Activated T-helper 1 cell treated with anti-CD3 and anti-CD28 coated beads, Interleukin-12 subunit alpha, Interleukin-12 subunit beta, Interleukin-2, Interleukin-4 antibody, amounts not matched to agents 30 ng/mL and 10 ng/mL and 1 ng/mL, durations not matched to agents 14 hours and 24 hours and 36 hours (primary cell): ENCODE measurements around the gene CCDC102A. TPM values are rescaled to one million over a fixed set of nuclear protein-coding genes. Genes with fewer than 3 reads are reported as not detected.
A peak's percentile ranks its signal among the peaks of the same experiment; 100 is the strongest.
"Not testable (repeated sequence)": the region's sequence is repeated elsewhere in the genome, so short reads cannot be mapped to it uniquely, and the experiment has no call there.

Experiments used
- DNase-seq: peaks from one replicate; pipeline ENCODE4 v3.0.0; 2021; ENCODE audit warnings: low spot score
- H3K27ac Mint-ChIP-seq: one replicate; pipeline ENCODE4 v1.8.0; 2021; ENCODE audit warnings: mild to moderate bottlenecking, mixed read lengths
- H3K27me3 Mint-ChIP-seq: one replicate; pipeline ENCODE4 v1.8.0; 2022; ENCODE audit warnings: mild to moderate bottlenecking, moderate library complexity, mixed read lengths; ENCODE audit not compliant: insufficient read depth
- H3K36me3 Mint-ChIP-seq: one replicate; pipeline ENCODE4 v1.8.0; 2021; ENCODE audit warnings: low read depth, mixed read lengths
- H3K4me1 Mint-ChIP-seq: one replicate; pipeline ENCODE4 v1.8.0; 2021; ENCODE audit warnings: low read depth, mixed read lengths
- H3K4me3 Mint-ChIP-seq: one replicate; pipeline ENCODE4 v1.8.0; 2021; ENCODE audit warnings: mild to moderate bottlenecking, moderate library complexity, mixed read lengths
- H3K9me3 Mint-ChIP-seq: one replicate; pipeline ENCODE4 v1.8.0; 2021; ENCODE audit warnings: mixed read lengths
- intact Hi-C: fragments of 100-400 bp; cut with micrococcal nuclease; formaldehyde crosslinking; loops from one replicate; pipeline ENCODE4 v1.15.1; 2024
- total RNA-seq: library from RNA; stranded (reverse); gene quantifications from 2 replicates; pipeline ENCODE4 v1.2.3, GENCODE V29; 2022

CCDC102A gene
- total RNA-seq, 1 donor from 2014 or later: 7.3 TPM

GRCh38 chr16:57572978-57573728, 36.8 kb upstream of the CCDC102A start:
- H3K4me3 Mint-ChIP-seq: no peak overlapping the region
- H3K27ac Mint-ChIP-seq: peak overlapping the region; percentile 40
- peaks cover 9% of the 10 kb centered on the region for H3K9me3 Mint-ChIP-seq
- no peaks in the 10 kb centered on the region for H3K27me3 Mint-ChIP-seq
- H3K4me1 Mint-ChIP-seq: peaks cover 22% of the 10 kb centered on the region
- DNase-seq: no peak
- H3K36me3 Mint-ChIP-seq: peaks cover 16% of the 10 kb centered on the region
- intact Hi-C loops: loop anchor here (10.0 kb wide), 1 partner anchor 292 kb away; no protein-coding TSS in a partner anchor

GRCh38 chr16:57571098-57571497, 34.7 kb upstream of the CCDC102A start:
- DNase-seq: no peak
- Mint-ChIP-seq H3K27ac (no peak overlapping the region), H3K4me1 (peaks cover 1% of the 10 kb centered on the region), H3K4me3 (no peak overlapping the region), H3K36me3 (peaks cover 20% of the 10 kb centered on the region), H3K27me3 (no peaks in the 10 kb centered on the region), H3K9me3 (peaks cover 11% of the 10 kb centered on the region)
- intact Hi-C loops: loop anchor here (10.0 kb wide), 1 partner anchor 294 kb away; no protein-coding TSS in a partner anchor

- peaks cover 20% of the 10 kb centered on the region for H3K36me3 Mint-ChIP-seq
- no peak overlapping the region for H3K4me3 Mint-ChIP-seq
- no peaks in the 10 kb centered on the region for H3K27me3 Mint-ChIP-seq
- intact Hi-C loops: loop anchor here (10.0 kb wide), 1 partner anchor 294 kb away; no protein-coding TSS in a partner anchor
- peaks cover 11% of the 10 kb centered on the region for H3K9me3 Mint-ChIP-seq
- H3K4me1 Mint-ChIP-seq: no peaks in the 10 kb centered on the region
- no peak for DNase-seq
- no peak overlapping the region for H3K27ac Mint-ChIP-seq
Measured at GRCh38 chr16:57570301-57571070, 34.1 kb upstream of the CCDC102A start.

GRCh38 chr16:57569306-57569946, 33.1 kb upstream of the CCDC102A start:
- DNase-seq: no peak
- peak overlapping the region; percentile 50 for H3K27ac Mint-ChIP-seq
- no peaks in the 10 kb centered on the region for H3K4me1 Mint-ChIP-seq
- intact Hi-C loops: no loop called here
- peaks cover 11% of the 10 kb centered on the region for H3K9me3 Mint-ChIP-seq
- no peaks in the 10 kb centered on the region for H3K27me3 Mint-ChIP-seq
- H3K4me3 Mint-ChIP-seq: no peak overlapping the region
- H3K36me3 Mint-ChIP-seq: peaks cover 21% of the 10 kb centered on the region

- H3K27me3 Mint-ChIP-seq, intact Hi-C loops, H3K4me3 Mint-ChIP-seq, H3K27ac Mint-ChIP-seq, H3K4me1 Mint-ChIP-seq, DNase-seq: not testable (repeated sequence)
- H3K9me3 Mint-ChIP-seq: peaks cover 11% of the 10 kb centered on the region
- H3K36me3 Mint-ChIP-seq: peaks cover 21% of the 10 kb centered on the region
Measured at GRCh38 chr16:57568772-57569171, 32.4 kb upstream of the CCDC102A start.

GRCh38 chr16:57568173-57568678, 31.9 kb upstream of the CCDC102A start:
- Mint-ChIP-seq H3K27me3 (no peaks in the 10 kb centered on the region), H3K9me3 (peaks cover 11% of the 10 kb centered on the region), H3K36me3 (peaks cover 21% of the 10 kb centered on the region), H3K4me3 (no peak overlapping the region), H3K27ac (no peak overlapping the region), H3K4me1 (no peaks in the 10 kb centered on the region)
- DNase-seq: no peak
- intact Hi-C loops: no loop called here

- intact Hi-C loops: no loop called here
- no peaks in the 10 kb centered on the region for H3K4me1 Mint-ChIP-seq
- no peak overlapping the region for H3K27ac Mint-ChIP-seq
- no peak overlapping the region for H3K4me3 Mint-ChIP-seq
- H3K36me3 Mint-ChIP-seq: peaks cover 21% of the 10 kb centered on the region
- H3K9me3 Mint-ChIP-seq: peaks cover 11% of the 10 kb centered on the region
- no peak for DNase-seq
- H3K27me3 Mint-ChIP-seq: no peaks in the 10 kb centered on the region
Measured at GRCh38 chr16:57567691-57568090, 31.3 kb upstream of the CCDC102A start.

GRCh38 chr16:57566436-57566835, 30.1 kb upstream of the CCDC102A start:
- Mint-ChIP-seq H3K36me3 (peaks cover 24% of the 10 kb centered on the region), H3K27ac (no peak overlapping the region), H3K27me3 (no peaks in the 10 kb centered on the region)

GRCh38 chr16:57565461-57565860, 29.1 kb upstream of the CCDC102A start:
- DNase-seq: no peak
- H3K27ac Mint-ChIP-seq: no peak overlapping the region
- H3K27me3 Mint-ChIP-seq: no peaks in the 10 kb centered on the region
- H3K4me3 Mint-ChIP-seq: no peak overlapping the region
- no peaks in the 10 kb centered on the region for H3K4me1 Mint-ChIP-seq
- H3K36me3 Mint-ChIP-seq: peaks cover 29% of the 10 kb centered on the region
- H3K9me3 Mint-ChIP-seq: peaks cover 20% of the 10 kb centered on the region
- intact Hi-C loops: no loop called here

More at GRCh38 chr16:57566436-57566835, 30.1 kb upstream of the CCDC102A start:
- Mint-ChIP-seq H3K9me3 (peaks cover 13% of the 10 kb centered on the region), H3K4me3 (no peak overlapping the region), H3K4me1 (no peaks in the 10 kb centered on the region)
- no peak for DNase-seq
- intact Hi-C loops: no loop called here

GRCh38 chr16:57564571-57565270, 28.4 kb upstream of the CCDC102A start:
- DNase-seq: no peak
- H3K27me3 Mint-ChIP-seq: no peaks in the 10 kb centered on the region
- H3K27ac Mint-ChIP-seq: no peak overlapping the region
- H3K36me3 Mint-ChIP-seq: peaks cover 32% of the 10 kb centered on the region
- intact Hi-C loops: no loop called here
- peaks cover 25% of the 10 kb centered on the region for H3K9me3 Mint-ChIP-seq
- no peaks in the 10 kb centered on the region for H3K4me1 Mint-ChIP-seq
- no peak overlapping the region for H3K4me3 Mint-ChIP-seq

GRCh38 chr16:57563761-57564160, 27.4 kb upstream of the CCDC102A start:
- no peak for DNase-seq
- H3K27me3 Mint-ChIP-seq: no peaks in the 10 kb centered on the region
- no peak overlapping the region for H3K27ac Mint-ChIP-seq
- H3K4me1 Mint-ChIP-seq: no peaks in the 10 kb centered on the region
- intact Hi-C loops: no loop called here
- no peak overlapping the region for H3K4me3 Mint-ChIP-seq
- H3K9me3 Mint-ChIP-seq: peaks cover 22% of the 10 kb centered on the region
- H3K36me3 Mint-ChIP-seq: peaks cover 25% of the 10 kb centered on the region

GRCh38 chr16:57563487-57563750, 27.0 kb upstream of the CCDC102A start:
- H3K27ac Mint-ChIP-seq: no peak overlapping the region
- DNase-seq: no peak
- peaks cover 22% of the 10 kb centered on the region for H3K9me3 Mint-ChIP-seq
- H3K27me3 Mint-ChIP-seq: no peaks in the 10 kb centered on the region
- no peaks in the 10 kb centered on the region for H3K4me1 Mint-ChIP-seq
- intact Hi-C loops: no loop called here
- H3K4me3 Mint-ChIP-seq: no peak overlapping the region
- peaks cover 22% of the 10 kb centered on the region for H3K36me3 Mint-ChIP-seq
